Naive thymus-derived CD8-positive, alpha-beta T cell (primary cell): ENCODE results near the gene SYDE1. TPM values are rescaled to one million over a fixed set of nuclear protein-coding genes. Genes with fewer than 3 reads are reported as not detected.
"Not testable (repeated sequence)": the region's sequence is repeated elsewhere in the genome, so short reads cannot be mapped to it uniquely, and the experiment has no call there.

Source experiments
- ATAC-seq, 2 donors: fragments of 150-1000 bp; cut with Tn5 transposase in 1 of 2; sonication (Bioruptor Pico), chemical (Tn5 transposase) in 1 of 2; 1 replicate in 1 of 2; 2 replicates in 1 of 2; pipeline ENCODE4 v1.10.0; 2021; ENCODE audit warnings: mild to moderate bottlenecking in 2 of 2, moderate library complexity in 2 of 2
- POLR2A ChIA-PET: fragments of 350-600 bp; sonication (Branson Sonifier 250); formaldehyde crosslinking; loops from one replicate; lab custom pipeline; 2021; ENCODE audit warnings: antibody characterized with exemption; lab: Charles Lee
- DNase-seq, 10 donors: peaks; one replicate each; pipeline versions ENCODE4 v3.0.0 to v3.0.0-alpha.2; 2020 to 2022
- H3K27ac Mint-ChIP-seq, 10 donors: one replicate each; pipeline ENCODE4 v1.8.0; 2020 to 2022; ENCODE audit warnings: mild to moderate bottlenecking in 10 of 10, mixed read lengths in 10 of 10, moderate library complexity in 4 of 10, inconsistent platforms in 1 of 10
- H3K27me3 Mint-ChIP-seq, 5 donors: one replicate each; pipeline ENCODE4 v1.8.0; 2021 to 2022; ENCODE audit warnings: mixed read lengths in 5 of 5
- H3K36me3 Mint-ChIP-seq, 3 donors: one replicate each; pipeline ENCODE4 v1.8.0; 2020 to 2022; ENCODE audit warnings: mixed read lengths in 3 of 3, mild to moderate bottlenecking in 2 of 3, inconsistent platforms in 1 of 3
- H3K4me1 Mint-ChIP-seq, 4 donors: one replicate each; pipeline ENCODE4 v1.8.0; 2021 to 2022; ENCODE audit warnings: mixed read lengths in 4 of 4
- H3K4me3 Mint-ChIP-seq, 10 donors: one replicate each; pipeline ENCODE4 v1.8.0; 2020 to 2022; ENCODE audit warnings: mild to moderate bottlenecking in 10 of 10, mixed read lengths in 10 of 10, moderate library complexity in 6 of 10, inconsistent platforms in 1 of 10
- H3K9me3 Mint-ChIP-seq, 9 donors: one replicate each; pipeline ENCODE4 v1.8.0; 2020 to 2022; ENCODE audit warnings: mixed read lengths in 9 of 9, mild to moderate bottlenecking in 3 of 9, inconsistent platforms in 1 of 9, moderate library complexity in 1 of 9
- polyA plus RNA-seq, 3 donors: library from polyadenylated mRNA; unstranded; fragments of 300-500 nt; fragmentation: Illumina TruSeq; gene quantifications; one replicate each; pipeline ENCODE4 v1.2.3, GENCODE V29; 2021
- total RNA-seq, 8 experiments: library from RNA in 2 of 8; stranded (reverse) in 2 of 8; gene quantifications; one replicate each; pipeline ENCODE4 v1.2.3 and lab custom pipeline; 2021 to 2026

Gene SYDE1, protein sequence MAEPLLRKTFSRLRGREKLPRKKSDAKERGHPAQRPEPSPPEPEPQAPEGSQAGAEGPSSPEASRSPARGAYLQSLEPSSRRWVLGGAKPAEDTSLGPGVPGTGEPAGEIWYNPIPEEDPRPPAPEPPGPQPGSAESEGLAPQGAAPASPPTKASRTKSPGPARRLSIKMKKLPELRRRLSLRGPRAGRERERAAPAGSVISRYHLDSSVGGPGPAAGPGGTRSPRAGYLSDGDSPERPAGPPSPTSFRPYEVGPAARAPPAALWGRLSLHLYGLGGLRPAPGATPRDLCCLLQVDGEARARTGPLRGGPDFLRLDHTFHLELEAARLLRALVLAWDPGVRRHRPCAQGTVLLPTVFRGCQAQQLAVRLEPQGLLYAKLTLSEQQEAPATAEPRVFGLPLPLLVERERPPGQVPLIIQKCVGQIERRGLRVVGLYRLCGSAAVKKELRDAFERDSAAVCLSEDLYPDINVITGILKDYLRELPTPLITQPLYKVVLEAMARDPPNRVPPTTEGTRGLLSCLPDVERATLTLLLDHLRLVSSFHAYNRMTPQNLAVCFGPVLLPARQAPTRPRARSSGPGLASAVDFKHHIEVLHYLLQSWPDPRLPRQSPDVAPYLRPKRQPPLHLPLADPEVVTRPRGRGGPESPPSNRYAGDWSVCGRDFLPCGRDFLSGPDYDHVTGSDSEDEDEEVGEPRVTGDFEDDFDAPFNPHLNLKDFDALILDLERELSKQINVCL
- total RNA-seq (under 1 TPM; 0.22 to 0.60 TPM), polyA plus RNA-seq (under 1 TPM; 0.16 to 0.73 (median 0.26) TPM), total RNA-seq (lab: John Stamatoyannopoulos, UW) (0.32 to 1.1 (median 0.54) reads per million in 6 experiments)

DNA sequence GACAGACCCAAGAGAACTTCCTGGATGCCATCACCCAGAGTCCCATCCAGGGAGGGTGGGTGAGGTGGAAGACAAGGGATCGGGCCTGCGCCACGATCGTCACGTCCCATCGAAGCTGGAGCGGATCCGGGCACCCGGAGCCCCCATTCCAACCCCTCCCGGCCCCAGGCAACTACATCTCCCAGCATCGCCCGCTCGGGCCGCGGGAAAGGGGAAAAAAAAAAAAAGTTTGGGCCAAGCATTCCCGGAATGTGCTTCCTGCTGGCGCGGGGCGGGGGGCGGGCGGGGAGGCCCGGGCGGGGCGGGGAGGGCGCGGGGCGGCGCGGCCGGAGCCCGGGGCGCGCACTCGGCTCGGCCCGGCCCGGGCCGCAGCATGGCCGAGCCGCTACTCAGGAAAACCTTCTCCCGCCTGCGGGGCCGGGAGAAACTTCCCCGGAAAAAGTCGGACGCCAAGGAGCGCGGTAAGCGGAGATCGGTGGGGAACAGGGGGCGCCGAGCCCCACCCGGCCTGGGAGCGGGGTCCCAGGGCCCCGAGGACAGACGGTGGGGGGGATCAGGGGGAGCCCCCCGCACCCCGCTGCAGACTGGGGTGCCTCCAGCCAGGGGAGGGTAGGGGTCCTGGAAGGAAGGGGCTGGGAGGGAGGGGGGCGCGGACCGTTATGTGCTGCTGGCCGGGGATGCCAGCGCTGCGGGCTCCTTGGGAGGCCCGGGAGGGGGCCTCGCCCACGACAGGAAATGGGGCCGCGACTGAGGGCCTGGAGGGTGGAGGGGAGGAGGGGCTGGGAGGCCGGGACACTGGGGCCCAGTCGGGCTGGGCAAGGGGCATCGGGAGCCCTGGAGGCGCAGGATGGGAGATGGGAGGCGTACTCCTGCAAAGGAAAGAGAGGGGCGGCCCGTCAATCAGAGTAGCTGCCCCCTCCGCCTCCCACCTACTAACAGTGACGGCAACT lies at the start of gene SYDE1:
SYDE1 (plus strand) TSS at position 341 of the 950 bp plus-strand sequence; CDS start at position 374, 33 bp downstream.
- Mint-ChIP-seq H3K27me3 (peaks cover 0 to 24% (median 0%) of the 10 kb centered on the region in 5 donors), H3K4me3 (peak within 1 kb of the TSS; percentile 70 to 92 (median 86)), H3K9me3 (peaks cover 8 to 25% (median 15%) of the 10 kb centered on the region in 9 donors), H3K4me1 (peaks cover 13 to 20% (median 16%) of the 10 kb centered on the region in 4 donors), H3K36me3 (peaks cover 0 to 21% (median 2%) of the 10 kb centered on the region in 3 donors), H3K27ac (peak within 1 kb of the TSS in 8 of 10 donors; percentile 44 to 90 (median 84))
- POLR2A ChIA-PET, result interaction anchor here (2.3 kb wide), 1 partner anchor 18 kb away, joined by 8 read pairs; a partner anchor contains a TSS
- ATAC-seq (peak; percentile 69 to 76), DNase-seq (peak in 3 of 10 donors; percentile 28 to 32 (median 28))

DNA sequence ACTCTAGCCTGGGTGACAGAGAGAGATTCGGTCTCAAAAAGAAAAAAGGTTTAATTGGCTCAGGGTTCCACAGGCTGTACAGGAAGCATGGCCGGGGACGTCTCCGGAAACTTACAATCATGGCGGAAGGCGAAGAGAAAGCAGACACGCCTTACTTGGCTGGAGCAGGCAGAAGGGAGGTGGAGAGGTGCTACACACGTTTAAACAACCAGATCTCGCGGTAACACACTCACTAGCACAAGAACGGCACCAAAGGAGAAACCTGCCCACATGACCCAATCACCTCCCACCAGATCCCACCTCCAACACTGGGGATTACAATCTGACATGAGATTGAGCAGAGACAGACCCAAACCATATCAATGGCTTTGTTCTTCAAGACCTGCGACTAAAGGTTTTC lies 45.2 kb upstream of the SYDE1 start:
- Mint-ChIP-seq H3K27me3 (peaks cover 29 to 65% (median 43%) of the 10 kb centered on the region in 5 donors), H3K36me3 (peaks cover 0 to 11% (median 2%) of the 10 kb centered on the region in 3 donors)
- POLR2A ChIA-PET, result no interaction called here

DNA sequence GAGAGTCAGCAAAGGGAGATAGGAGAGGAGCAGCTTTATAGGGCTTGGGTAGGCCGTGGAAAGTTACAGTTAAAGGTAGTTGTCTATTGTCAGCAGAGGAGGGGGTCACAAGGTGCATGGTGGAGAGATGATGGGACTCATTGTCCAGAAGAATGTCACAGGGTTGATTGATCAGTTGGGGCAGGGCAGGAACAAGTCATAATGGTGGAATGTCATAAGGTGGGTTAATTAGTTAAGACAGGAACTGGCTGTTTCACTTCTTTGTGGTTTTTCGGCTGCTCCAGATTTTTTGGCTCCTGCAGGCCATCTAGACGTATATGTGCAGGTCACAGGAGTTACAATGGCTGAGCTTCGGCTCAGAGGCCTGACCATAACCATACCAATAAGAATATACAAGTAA lies 36.8 kb upstream of the SYDE1 start:
- POLR2A ChIA-PET, H3K4me3 Mint-ChIP-seq, H3K36me3 Mint-ChIP-seq, H3K27ac Mint-ChIP-seq, H3K9me3 Mint-ChIP-seq, ATAC-seq, H3K4me1 Mint-ChIP-seq, DNase-seq: not testable (repeated sequence)
- peaks cover 0 to 16% (median 7%) of the 10 kb centered on the region in 5 donors for H3K27me3 Mint-ChIP-seq

More for the DNA sequence above, 45.2 kb upstream of the SYDE1 start:
- no peak overlapping the region for H3K27ac Mint-ChIP-seq
- ATAC-seq (no peak), DNase-seq (no peak)
- H3K9me3 Mint-ChIP-seq, result peaks cover 0 to 14% (median 5%) of the 10 kb centered on the region in 9 donors
- H3K4me1 Mint-ChIP-seq, result no peaks in the 10 kb centered on the region
- H3K4me3 Mint-ChIP-seq, result no peak overlapping the region

DNA sequence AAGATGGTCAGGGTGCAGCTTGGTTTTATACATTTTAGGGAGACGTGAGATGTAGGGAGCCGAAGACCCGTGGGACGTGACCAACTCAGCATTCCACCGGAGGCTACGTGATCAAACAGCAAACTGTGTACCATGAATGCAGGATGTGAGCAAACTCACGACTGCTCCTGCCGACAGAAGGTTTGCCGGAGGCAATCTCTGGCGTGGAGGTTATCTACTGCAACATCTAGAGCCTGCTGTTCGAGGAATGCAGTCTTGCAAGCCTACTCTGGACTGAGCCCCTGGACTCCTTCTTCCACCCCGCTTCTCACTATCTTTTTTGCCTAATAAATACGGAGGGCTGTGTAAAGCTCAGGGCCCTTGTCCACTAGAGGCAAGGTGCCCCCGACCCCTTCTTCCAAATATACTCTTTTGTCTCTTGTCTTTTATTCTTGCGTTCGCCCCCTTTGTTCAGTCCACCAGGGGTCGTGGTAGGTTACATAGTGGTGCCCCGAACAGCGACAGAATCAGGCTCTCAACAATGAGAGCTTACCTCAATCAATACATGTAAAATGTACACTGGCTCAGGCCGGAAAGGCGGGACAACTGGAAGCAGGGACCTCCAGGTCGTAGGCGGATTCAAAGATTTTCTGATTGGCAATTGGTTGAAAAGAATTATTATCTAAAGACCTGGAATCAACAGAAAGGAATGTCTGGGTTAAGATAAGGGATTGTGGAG lies 34.1 kb upstream of the SYDE1 start:
- no peak for ATAC-seq
- Mint-ChIP-seq H3K27me3 (peaks cover 0 to 10% (median 5%) of the 10 kb centered on the region in 5 donors), H3K27ac (no peak overlapping the region), H3K9me3 (no peaks in the 10 kb centered on the region), H3K4me3 (no peak overlapping the region), H3K4me1 (no peaks in the 10 kb centered on the region), H3K36me3 (no peaks in the 10 kb centered on the region)
- POLR2A ChIA-PET, result no interaction called here
- no peak for DNase-seq

DNA sequence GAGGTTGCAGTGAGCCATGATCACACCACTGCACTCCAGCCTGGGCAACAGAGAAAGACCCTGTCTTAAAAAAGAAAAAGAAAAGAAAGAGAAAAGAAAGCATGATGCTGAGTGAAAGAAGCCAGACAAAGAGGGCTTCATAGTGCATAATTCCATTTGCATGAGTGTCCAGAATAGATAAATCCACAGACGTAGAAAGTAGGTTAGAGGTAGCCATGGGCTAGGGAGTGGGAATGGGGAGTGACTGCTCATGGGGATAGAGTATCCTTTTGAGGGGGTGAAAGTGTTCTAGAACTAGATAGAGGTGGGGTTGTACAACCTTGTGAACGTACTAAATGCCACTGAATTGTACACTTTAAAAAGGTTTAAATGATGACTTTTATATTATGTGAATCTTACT lies 32.8 kb upstream of the SYDE1 start:
- Mint-ChIP-seq H3K27ac (no peak overlapping the region), H3K9me3 (no peaks in the 10 kb centered on the region), H3K4me1 (no peaks in the 10 kb centered on the region), H3K36me3 (no peaks in the 10 kb centered on the region), H3K27me3 (peaks cover 0 to 13% (median 11%) of the 10 kb centered on the region in 5 donors), H3K4me3 (no peak overlapping the region)
- ATAC-seq (no peak), DNase-seq (no peak)
- POLR2A ChIA-PET, result no interaction called here

DNA sequence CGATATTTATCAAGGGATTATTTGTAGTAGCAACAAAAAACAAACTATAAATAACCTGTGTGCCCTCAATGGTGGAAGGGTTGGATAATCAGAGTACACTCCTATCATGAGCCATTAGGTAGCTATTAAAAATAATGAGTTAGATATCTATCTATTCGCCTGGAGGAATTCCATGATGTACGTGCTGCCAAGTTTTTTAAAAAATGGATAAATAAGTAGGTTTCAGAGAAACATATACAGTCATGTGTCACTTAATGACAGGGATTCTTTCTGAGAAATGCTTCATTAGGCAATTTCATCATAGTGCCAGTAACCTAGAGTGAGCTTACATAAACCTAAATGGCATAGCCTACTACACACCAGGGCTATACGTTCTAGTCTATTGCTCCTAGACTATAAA lies 31.4 kb upstream of the SYDE1 start:
- no peaks in the 10 kb centered on the region for H3K9me3 Mint-ChIP-seq
- no peak for ATAC-seq

DNA sequence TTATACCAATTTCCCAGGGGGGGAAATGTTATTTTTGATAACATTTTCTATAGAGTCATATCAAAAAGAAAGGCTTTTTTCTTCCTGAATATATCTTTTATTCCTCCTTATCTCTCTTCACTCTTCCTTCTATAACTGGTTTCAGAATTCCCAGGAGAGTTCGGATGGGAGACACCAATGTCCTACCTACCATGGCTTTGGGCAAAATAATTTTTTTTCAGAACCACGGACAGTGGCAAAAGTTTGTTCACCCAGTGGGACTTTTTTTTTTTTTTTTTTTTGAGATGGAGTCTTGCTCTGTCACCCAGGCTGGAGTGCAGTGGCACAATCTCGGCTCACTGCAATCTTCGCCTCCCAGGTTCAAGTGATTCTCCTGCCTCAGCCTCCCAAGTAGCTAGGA lies 27.2 kb upstream of the SYDE1 start:
- H3K4me1 Mint-ChIP-seq, ATAC-seq, POLR2A ChIA-PET, H3K27ac Mint-ChIP-seq, H3K4me3 Mint-ChIP-seq, H3K36me3 Mint-ChIP-seq, H3K9me3 Mint-ChIP-seq, DNase-seq: not testable (repeated sequence)
- H3K27me3 Mint-ChIP-seq, result peaks cover 7 to 33% (median 21%) of the 10 kb centered on the region in 5 donors

More for the DNA sequence above, 31.4 kb upstream of the SYDE1 start:
- no peak for DNase-seq
- POLR2A ChIA-PET, result no interaction called here
- Mint-ChIP-seq H3K36me3 (no peaks in the 10 kb centered on the region), H3K4me1 (no peaks in the 10 kb centered on the region), H3K27ac (no peak overlapping the region), H3K27me3 (peaks cover under 1 to 12% (median 9%) of the 10 kb centered on the region in 5 donors), H3K4me3 (no peak overlapping the region)

DNA sequence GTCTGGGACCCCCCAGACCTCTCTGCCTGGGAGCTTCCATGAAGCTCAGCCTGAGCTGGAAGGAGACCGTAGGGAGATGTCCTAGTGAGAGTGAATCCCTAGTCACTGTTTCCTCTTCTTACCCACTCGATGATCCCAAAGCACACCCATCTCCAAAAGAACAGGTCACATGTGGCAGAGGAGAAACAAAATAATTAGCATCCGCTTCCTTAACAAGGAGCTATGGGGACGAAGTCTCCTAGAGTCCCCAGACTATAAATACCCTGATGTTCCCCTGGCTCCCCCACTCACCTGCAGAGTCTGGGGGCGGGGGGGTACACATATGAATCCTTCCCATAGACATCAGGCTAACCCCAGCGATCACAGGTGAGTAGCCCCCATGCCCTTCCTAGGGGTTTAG lies 25.3 kb upstream of the SYDE1 start, which contains the start of gene OR1I1:
OR1I1 (plus strand) TSS at position 301 of the 400 bp plus-strand sequence. CDS start 4,855 bp downstream, outside the sequence.
- no peak for ATAC-seq
- H3K4me1 Mint-ChIP-seq, result no peaks in the 10 kb centered on the region
- H3K36me3 Mint-ChIP-seq, result no peaks in the 10 kb centered on the region
- H3K27ac Mint-ChIP-seq, result no peak within 1 kb of the TSS
- no peaks in the 10 kb centered on the region for H3K9me3 Mint-ChIP-seq
- H3K27me3 Mint-ChIP-seq, result peaks cover 9 to 49% (median 23%) of the 10 kb centered on the region in 5 donors
- no peak for DNase-seq
- no peak within 1 kb of the TSS for H3K4me3 Mint-ChIP-seq
- POLR2A ChIA-PET, result no interaction called here

DNA sequence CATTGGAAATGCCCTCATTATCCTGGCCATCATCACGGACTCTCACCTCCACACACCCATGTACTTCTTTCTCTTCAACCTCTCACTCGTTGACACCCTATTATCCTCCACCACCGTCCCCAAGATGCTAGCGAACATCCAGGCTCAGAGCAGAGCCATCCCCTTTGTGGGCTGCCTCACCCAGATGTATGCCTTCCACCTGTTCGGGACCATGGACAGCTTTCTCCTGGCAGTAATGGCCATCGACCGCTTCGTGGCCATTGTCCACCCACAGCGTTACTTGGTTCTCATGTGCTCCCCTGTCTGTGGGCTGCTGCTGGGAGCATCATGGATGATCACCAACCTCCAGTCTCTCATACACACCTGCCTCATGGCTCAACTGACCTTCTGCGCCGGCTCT lies 20.0 kb upstream of the SYDE1 start:
- ATAC-seq, result no peak
- POLR2A ChIA-PET, result no interaction called here

DNA sequence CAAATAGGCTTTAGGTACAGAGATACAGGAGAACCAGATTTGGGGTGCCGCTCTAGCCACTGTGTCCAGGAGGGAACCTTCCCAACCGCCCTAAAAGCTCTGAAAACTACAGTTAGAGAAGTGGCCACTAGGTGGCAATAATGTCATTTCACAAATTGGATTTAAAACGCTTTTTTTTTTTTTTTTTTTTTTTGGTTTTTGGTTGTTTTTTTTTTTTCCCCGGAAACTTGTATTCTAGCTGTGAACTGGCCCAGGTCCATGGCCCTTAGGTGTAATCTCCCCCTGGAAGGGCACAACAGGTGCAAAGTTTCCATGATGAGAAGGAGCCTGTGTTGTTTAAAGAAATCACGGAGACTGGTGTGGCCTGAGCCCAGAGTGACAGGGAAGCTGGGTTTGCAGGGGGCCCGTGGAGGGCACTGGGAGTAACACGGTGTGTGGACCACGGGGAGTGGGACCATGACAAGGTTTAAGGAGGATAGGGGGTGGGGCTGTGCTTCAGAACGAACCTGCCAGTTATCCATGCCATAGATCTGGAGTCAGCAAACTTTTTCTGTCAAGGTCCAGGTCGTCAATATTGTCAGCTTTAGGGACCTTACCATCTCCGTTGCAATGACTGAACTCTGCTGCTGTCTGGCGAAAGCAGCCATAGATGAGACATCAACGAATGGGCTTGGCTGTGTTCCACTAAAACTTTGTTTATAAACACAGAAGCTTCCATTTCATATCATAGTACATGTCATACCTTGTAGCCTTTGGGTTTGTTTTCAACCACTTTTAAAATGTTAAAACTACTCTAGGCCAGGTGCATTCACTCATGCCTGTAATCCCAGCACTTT lies 15.1 kb upstream of the SYDE1 start:
- POLR2A ChIA-PET, result interaction anchor here (0.6 to 0.8 kb wide), 8 partner anchors 41 to 1090 kb away, joined by 3 to 6 read pairs (median 3); partner anchors contain the start of gene AKAP8L
- no peaks in the 10 kb centered on the region for H3K36me3 Mint-ChIP-seq
- H3K4me3 Mint-ChIP-seq, result peak overlapping the region in 2 of 10 donors; percentile 24 to 33
- DNase-seq (peak in 9 of 10 donors; percentile 39 to 77 (median 63)), ATAC-seq (peak; percentile 58 to 76)
- H3K4me1 Mint-ChIP-seq, result peaks cover 0 to 6% (median 2%) of the 10 kb centered on the region in 4 donors
- H3K9me3 Mint-ChIP-seq, result no peaks in the 10 kb centered on the region
- H3K27me3 Mint-ChIP-seq, result peaks cover 4 to 12% (median 11%) of the 10 kb centered on the region in 5 donors
- peak overlapping the region in 2 of 10 donors; percentile 45 to 48 for H3K27ac Mint-ChIP-seq

More for the DNA sequence above, 20.0 kb upstream of the SYDE1 start:
- peaks cover 0 to 4% (median 1%) of the 10 kb centered on the region in 4 donors for H3K4me1 Mint-ChIP-seq
- no peaks in the 10 kb centered on the region for H3K9me3 Mint-ChIP-seq
- DNase-seq, result no peak
- H3K27ac Mint-ChIP-seq, result no peak overlapping the region
- H3K4me3 Mint-ChIP-seq, result no peak overlapping the region
- H3K36me3 Mint-ChIP-seq, result no peaks in the 10 kb centered on the region
- H3K27me3 Mint-ChIP-seq, result peaks cover 8 to 45% (median 23%) of the 10 kb centered on the region in 5 donors
